Measurements from ENCODE around the gene GJC3.
"Not testable (repeated sequence)": the region's sequence is repeated elsewhere in the genome, so short reads cannot be mapped to it uniquely, and the experiment has no call there.

GJC3 gene

GRCh38 chr7:99928994-99929729, at the start of gene GJC3:
Gene GJC3 (minus strand): TSS chr7:99929620. CDS start chr7:99929620, 0 bp downstream.
- DNase-seq = peak in 1 of 2 donors; percentile 23

- no peak for DNase-seq
Observed at GRCh38 chr7:99976626-99977025, 47.2 kb upstream of the GJC3 start.

GRCh38 chr7:99975782-99976521, 46.5 kb upstream of the GJC3 start, which contains the start of gene AZGP1:
Gene AZGP1 (minus strand): TSS chr7:99976031. CDS start chr7:99976020, 11 bp downstream.
- DNase-seq = no peak

- DNase-seq = no peak
Observed at GRCh38 chr7:99974681-99975080, 45.3 kb upstream of the GJC3 start.

- not testable (repeated sequence) for DNase-seq
Observed at GRCh38 chr7:99973817-99974216, 44.4 kb upstream of the GJC3 start.

- DNase-seq = no peak
Observed at GRCh38 chr7:99971242-99971641, 41.8 kb upstream of the GJC3 start.

- DNase-seq = not testable (repeated sequence)
Observed at GRCh38 chr7:99969813-99970212, 40.4 kb upstream of the GJC3 start.

GRCh38 chr7:99969298-99969697, 39.9 kb upstream of the GJC3 start:
- no peak for DNase-seq

GRCh38 chr7:99958564-99959227, 29.3 kb upstream of the GJC3 start:
- no peak for DNase-seq

GRCh38 chr7:99955247-99955646, 25.8 kb upstream of the GJC3 start:
- DNase-seq = no peak

GRCh38 chr7:99954643-99955042, 25.2 kb upstream of the GJC3 start:
- DNase-seq = not testable (repeated sequence)

GRCh38 chr7:99953649-99954048, 24.2 kb upstream of the GJC3 start:
- DNase-seq = no peak

- not testable (repeated sequence) for DNase-seq
Observed at GRCh38 chr7:99952649-99953048, 23.2 kb upstream of the GJC3 start.

- DNase-seq = not testable (repeated sequence)
Observed at GRCh38 chr7:99950819-99951218, 21.4 kb upstream of the GJC3 start.

GRCh38 chr7:99949645-99950228, 20.3 kb upstream of the GJC3 start:
- DNase-seq = no peak

GRCh38 chr7:99947608-99948007, 18.2 kb upstream of the GJC3 start:
- DNase-seq = no peak

- DNase-seq = no peak
Observed at GRCh38 chr7:99944497-99945070, 15.2 kb upstream of the GJC3 start.

- DNase-seq = no peak
Observed at GRCh38 chr7:99943641-99944496, 14.4 kb upstream of the GJC3 start.

- DNase-seq = no peak
Observed at GRCh38 chr7:99938296-99938695, 8.9 kb upstream of the GJC3 start.

- DNase-seq = not testable (repeated sequence)
Observed at GRCh38 chr7:99935009-99935408, 5.6 kb upstream of the GJC3 start.

- no peak for DNase-seq
Observed at GRCh38 chr7:99930376-99930775, 956 bp upstream of the GJC3 start.

- DNase-seq = no peak
Observed at GRCh38 chr7:99929730-99930053, 272 bp upstream of the GJC3 start.

Data from activated CD4-positive, alpha-beta T cell treated with anti-CD3 and anti-CD28 coated beads for 4 hours (primary cell).